RPMI7951 (cell line): ENCODE data around the gene GEMIN5. TPM values are rescaled to one million over a fixed set of nuclear protein-coding genes. Genes with fewer than 3 reads are reported as not detected.

Experiments used
- DNase-seq: peaks from one replicate; pipeline ENCODE4 v3.0.0-alpha.2; 2012; ENCODE audit warnings: low read depth
- total RNA-seq: library from RNA; depleted of rRNA; stranded (reverse); fragments of >200 nt; shearing (Covaris generic); gene quantifications from 2 replicates; pipeline ENCODE4 v1.2.3, GENCODE V29; 2014

GEMIN5 gene
- total RNA-seq, 1 experiment from 2014 or later: 8.1 TPM

- DNase-seq: no peak
These were observed 45.6 kb downstream of the GEMIN5 start for GRCh38 chr5:154892369-154892771.

GRCh38 chr5:154885439-154885838, 52.6 kb downstream of the GEMIN5 start:
- no peak for DNase-seq

DNA sequence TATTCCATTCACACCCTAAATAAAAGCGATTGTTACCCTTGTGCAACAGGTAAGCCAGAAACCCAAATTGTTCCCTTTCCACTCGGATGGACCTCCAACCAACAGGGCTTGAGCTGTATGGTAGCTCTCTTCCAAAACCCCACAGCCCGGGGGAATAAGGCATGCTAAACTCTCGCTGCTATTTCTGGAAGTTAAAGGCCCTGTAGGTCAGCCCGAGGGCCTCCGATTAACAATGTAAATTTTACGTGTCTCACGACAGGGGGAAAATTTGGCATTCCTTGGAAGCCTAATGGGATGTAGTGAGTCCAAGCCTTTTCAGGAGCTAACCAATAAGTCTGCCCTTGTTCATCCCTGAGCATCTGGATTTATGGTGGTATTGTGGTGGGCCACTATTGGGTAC, 53.6 kb downstream of the GEMIN5 start:
- DNase-seq: no peak

- DNase-seq: no peak
These were observed 56.0 kb downstream of the GEMIN5 start for GRCh38 chr5:154881986-154882385.

GRCh38 chr5:154878642-154879335, 59.2 kb downstream of the GEMIN5 start:
- DNase-seq: no peak

DNA sequence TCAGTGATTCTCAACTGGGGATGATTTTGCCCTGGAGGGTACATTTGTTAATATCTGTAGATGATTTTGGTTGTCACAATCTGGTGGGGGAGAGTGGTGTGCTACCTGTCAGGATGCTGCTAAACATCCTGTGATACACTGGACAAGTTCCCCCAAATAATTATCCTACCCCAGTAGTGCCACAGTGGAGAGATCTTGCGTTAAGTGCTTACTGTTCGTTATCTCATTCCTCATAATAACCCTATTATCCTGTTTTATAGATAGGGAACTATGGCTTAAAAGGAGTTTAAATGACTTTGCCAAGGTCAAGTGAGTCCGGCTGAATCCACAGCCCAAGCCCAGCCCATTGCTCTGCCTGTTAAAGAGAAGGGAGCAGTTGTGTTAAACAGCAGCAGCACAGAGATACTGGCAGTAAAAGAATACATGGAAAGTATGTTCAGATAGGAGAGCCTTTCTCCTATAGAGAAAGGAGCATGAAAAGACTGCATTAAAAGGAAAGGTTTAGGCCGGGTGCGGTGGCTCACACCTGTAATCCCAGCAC, 64.2 kb downstream of the GEMIN5 start:
- no peak for DNase-seq

GRCh38 chr5:154871734-154872133, 66.3 kb downstream of the GEMIN5 start:
- DNase-seq: no peak

- no peak for DNase-seq
These were observed 69.3 kb downstream of the GEMIN5 start for GRCh38 chr5:154868702-154869101.

DNA sequence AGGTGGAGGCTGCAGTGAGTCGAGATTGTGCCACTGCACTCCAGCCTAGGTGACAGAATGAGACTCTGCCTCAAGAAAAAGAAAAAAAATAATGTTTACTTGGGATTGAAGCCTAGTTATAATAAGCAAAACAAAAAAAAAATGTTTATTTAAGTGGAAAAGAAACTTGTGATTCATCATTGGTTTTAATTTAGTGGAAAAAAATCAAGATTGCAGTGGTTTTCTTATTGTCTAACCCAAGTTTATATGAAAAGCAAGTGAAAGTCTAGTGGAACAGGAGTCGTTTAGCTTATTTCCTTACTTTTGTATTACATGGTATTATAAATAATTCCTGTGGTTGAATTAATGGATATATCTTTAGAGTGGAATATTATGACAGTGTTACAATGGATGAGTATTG, 71.2 kb downstream of the GEMIN5 start:
- no peak for DNase-seq

DNA sequence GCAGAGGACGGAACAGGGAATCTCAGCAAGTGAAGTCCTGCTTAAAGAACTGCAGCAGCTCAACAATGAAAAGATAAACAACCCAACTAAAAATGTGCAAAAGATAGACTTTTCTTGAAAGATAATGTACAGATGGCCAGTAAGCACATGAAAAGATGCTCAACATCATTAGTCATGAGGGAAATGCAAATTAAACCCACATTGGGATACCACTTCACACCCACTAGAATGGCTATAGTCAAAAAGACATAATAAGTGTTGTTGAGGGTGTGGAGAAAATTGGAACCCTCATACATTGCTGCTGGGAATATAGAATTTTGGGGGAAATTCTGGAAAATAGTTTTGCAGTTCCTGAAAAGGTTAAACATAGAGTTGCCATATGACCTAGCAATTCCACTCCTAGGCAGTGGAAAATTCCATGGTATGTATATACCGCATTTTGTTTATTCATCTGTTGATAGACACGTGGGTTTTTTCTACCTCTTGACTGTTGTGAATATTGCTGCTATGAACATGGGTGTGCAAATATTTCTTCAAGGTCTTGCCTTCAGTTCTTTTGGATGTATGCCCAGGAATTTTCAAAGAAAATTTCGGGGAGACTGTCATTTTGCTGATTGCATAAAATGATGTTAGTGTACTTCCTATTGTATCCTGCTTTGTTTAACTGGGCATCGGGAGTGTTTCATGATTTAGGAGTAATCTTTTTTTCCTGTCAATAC, 72.4 kb downstream of the GEMIN5 start:
- no peak for DNase-seq

DNA sequence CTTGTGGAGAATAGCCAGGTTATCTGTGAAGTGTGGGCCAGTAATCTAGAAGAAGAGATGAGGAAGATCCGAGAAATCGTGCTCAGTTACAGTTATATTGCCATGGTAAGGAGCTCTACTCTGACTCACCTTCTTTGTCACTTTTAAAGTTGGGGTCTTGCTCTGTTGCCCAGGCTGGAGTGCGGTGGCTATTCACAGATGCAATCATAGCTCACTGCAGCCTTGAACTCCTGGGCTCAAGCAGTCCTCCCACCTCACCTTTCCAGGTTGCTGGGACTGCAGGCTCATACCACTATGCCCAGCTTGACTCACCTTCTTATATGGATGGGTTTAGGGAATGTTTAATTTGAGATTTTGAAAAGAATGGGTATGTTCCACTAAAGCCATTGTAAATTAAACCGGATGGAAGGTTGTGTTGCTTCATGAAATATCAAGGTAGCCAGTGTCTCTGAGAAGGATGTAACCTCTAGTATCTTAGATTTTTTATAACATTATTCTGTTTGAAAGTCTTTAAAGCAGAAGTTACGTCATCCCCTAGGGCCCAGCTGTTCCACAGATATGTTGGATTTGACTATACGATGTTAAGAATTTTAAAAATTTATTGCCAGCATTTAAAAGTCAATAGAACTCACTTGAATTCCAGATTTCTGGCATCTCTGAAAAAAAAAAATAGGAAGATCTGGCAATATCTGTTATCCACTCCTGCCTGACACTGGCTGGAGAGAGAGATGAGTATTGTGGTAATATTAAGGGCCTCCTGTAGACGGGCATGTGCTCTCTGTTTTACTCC, 74.5 kb downstream of the GEMIN5 start:
- DNase-seq: no peak

GRCh38 chr5:154862766-154863165, 75.2 kb downstream of the GEMIN5 start:
- no peak for DNase-seq

DNA sequence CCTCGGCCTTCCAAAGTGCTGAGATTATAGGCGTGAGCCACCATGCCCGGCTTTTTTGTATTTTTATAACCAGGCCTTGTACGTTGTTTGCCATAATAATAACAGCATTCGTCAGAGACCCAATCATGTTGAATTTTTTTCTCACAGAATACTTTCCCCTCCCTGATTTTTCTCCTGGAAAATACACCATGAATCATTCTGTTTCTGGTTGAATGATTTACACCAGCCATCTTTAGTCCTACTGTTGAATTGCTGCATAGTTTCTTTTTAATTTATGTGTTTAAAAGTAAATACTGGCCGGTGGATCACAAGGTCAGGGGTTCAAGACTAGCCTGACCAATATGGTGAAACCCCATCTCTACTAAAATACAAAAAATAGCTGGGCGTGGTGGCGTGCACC, 76.1 kb downstream of the GEMIN5 start:
- no peak for DNase-seq

DNA sequence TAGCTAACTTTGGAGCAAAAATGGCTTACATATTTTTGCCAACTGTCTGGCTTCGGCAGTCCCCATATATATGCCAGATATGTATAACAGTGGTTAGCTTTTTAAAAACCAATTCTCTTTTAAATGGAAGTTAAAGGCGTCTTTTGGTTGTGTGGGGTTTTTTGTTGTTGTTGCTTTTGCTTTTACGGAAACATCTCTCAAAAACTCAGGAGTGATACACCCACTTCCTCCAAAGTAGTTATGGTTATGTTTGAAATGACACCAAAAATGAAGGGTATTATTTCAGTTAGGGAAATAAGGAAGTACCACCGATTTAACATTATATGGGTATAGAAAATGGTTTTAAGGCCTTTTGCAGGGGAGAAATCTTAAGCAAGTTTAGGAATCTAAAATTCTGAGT, 77.2 kb downstream of the GEMIN5 start:
- DNase-seq: no peak

DNA sequence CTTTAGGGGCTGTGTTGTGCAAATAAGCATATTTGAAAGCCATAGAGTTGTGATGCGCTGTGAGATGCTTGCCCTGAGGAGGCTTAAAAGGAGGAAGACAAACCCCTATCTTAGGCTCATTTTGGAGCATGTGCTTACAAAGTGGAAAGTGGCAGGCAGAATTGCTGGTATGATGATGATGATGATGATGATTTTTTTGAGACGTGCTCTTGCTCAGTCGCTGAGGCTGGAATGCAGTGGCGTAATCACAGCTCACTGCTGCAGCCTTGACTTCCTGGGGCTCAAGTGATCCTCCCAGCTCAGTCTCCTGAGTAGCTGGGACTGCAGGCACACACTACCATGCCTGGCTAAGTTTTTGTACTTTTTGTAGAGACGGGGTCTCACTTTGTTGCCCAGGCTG, 77.9 kb downstream of the GEMIN5 start:
- peak; percentile 24 for DNase-seq

DNA sequence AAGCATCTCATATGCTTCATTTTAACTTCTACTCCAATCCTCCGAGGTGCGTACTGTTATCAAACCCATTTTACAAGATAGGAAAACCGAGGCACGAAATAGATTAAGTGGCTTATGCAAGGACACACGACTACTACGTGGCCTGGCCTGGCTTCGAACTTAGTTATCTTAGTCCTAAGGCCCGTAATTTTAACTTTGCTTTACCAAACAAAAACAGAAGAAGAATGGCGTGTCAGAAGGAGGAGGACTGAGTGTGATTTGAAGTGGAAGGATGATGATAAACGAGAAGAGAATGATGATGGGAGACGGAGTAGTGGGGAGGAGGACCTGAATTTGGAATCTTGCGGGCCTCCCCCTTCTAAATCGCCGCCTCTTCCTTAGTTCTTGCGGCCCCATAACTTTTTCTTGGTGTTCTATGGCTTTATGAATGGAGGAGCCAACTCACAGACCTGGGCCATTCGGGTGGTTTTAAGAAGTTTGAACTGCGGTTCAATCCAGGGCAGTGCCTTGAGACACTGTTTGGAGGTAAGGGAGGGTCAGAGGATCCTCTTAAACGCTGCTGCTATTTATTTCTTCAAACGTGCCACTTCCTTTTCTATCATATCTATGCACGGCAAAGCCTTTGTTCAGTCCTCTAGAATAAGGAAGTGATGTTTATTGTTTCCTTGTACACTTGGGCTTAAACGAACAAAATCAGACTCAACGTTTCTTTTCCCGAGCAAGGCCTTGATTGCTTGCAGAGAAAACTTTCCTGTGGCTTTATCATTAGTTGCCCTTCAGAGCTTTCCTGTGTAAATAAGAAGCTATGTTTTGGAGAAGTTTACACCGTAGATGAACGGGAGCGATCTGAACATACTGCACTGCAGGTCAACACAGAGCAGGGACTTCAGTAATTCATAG, 78.8 kb downstream of the GEMIN5 start:
- no peak for DNase-seq

DNA sequence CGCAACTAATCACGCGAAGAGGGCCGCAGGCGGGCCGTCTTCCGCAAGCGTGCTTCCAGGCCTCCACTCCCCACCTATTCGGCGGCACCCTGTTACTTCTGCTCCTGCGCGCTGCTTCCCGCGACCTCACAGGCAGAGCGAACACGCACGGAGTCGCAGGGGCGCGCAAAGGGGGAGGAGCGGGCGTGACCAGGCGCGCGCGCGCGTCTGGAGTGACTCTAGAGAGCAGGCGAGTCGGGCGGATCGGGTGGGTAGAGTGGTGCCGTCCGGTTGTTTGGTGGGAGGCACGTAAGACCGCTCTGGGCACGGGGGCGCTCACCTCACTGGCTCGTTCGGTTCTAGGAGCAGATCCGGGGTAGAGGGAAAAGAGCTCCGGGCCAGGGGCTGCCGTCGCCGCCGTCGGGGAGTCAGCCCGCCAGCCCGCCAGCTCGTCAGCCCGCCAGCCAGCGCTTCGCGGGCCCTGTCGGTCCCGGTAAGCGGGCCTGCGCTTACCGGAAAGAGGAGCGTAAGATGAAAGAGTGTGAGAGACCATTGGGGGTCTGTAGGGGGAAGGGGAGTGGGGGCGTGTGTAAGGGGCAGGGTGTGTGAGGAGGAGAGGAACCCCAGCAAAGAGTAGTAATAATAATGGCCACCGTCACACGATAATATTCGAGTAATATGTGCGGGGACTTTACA, 79.6 kb downstream of the GEMIN5 start, which contains the start of gene CNOT8:
TSS of gene CNOT8 (plus strand) at position 331 of the 675 bp plus-strand sequence. CDS start 4,652 bp downstream, outside the sequence.
- peak; percentile 95 for DNase-seq

DNA sequence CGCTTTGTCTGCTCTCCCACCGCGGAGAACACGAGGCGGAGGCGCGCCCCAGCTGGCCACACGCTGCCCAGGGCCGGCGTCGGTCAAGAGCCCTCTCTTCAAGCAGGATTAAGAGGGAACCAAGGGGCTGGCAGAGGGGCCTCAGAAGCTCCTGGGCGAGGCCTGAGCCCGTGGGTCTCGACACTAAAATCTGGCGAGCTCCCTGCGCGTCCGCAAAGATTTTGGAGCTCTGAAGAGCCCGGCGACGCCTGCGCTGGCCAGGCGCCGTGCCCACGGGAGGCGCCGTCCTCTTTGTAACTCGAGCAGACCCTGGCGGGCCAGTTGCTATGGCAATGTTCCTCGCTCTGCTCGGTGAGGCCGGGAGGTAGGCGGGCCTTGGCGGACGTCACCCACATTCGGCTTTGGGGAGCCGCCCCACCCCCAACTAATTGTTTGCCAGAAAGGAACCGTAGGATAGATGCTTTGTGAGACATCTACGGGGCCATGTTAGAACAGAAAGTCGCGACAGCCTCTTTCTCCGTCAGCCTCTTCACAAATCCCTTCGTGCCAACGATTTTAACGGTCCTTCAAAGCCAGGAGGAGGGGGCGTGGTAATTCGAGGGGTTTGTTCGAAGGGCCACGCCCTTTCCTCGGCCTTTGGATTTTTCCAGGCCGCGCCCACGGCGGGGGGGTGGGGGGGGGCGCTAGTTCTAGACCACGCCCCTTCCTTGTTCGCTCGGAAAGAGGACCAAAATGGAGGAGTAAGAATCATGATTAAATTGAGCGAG, 80.3 kb downstream of the GEMIN5 start:
- DNase-seq: peak; percentile 95

DNA sequence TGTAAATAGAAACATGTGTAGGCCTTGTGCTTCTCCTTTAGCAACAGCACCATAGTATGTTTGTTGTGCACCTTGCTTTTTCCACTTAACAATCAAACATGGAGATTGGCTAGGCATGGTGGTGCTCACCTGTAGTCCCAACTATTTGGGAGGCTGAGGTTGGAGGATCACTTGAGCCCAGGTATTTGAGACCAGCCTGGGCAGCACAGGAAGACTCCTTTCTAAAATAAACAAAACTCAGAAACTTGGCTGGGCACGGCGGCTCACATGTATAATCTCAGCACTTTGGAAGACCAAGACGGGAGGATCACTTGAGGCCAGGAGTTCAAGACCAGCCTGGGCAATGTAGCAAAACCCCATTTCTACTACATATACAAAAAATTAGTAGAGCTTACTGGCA, 86.7 kb downstream of the GEMIN5 start:
- no peak for DNase-seq
